DND-41 (cell line): ENCODE data around the gene SOX4.
A peak's percentile ranks its signal among the peaks of the same experiment; 100 is the strongest.

Experiments
- ATAC-seq: fragments of 200-7000 bp; cut with Tn5 transposase; 3 replicates; pipeline ENCODE4 v1.9.1; 2021; ENCODE audit warnings: low read depth; ENCODE audit not compliant: insufficient read depth
- DNase-seq: peaks from one replicate; pipeline ENCODE4 v3.0.0-alpha.2; 2020
- H2AFZ ChIP-seq: 2 replicates; pipeline ENCODE4 v1.6.0; 2012; ENCODE audit warnings: low read depth, low read length
- H3K27ac ChIP-seq: 2 replicates; pipeline ENCODE4 v1.5.1; 2012; ENCODE audit warnings: low read length, inconsistent platforms
- H3K27me3 ChIP-seq: fragments of 200-600 bp; sonication (generic); 2 replicates; pipeline ENCODE4 v1.6.0; 2012; ENCODE audit warnings: low read length, mild to moderate bottlenecking, inconsistent platforms; ENCODE audit not compliant: insufficient read depth, poor library complexity
- H3K36me3 ChIP-seq: 2 replicates; pipeline ENCODE4 v1.5.1; 2012; ENCODE audit warnings: low read length, inconsistent platforms; ENCODE audit not compliant: insufficient read depth
- H3K4me1 ChIP-seq: 2 replicates; pipeline ENCODE4 v1.5.1; 2012; ENCODE audit warnings: mild to moderate bottlenecking, low read length; ENCODE audit not compliant: insufficient read depth
- H3K4me2 ChIP-seq: 2 replicates; pipeline ENCODE4 v1.6.0; 2012; ENCODE audit warnings: mild to moderate bottlenecking, moderate library complexity, low read length, inconsistent platforms; ENCODE audit not compliant: insufficient read depth
- H3K4me3 ChIP-seq, 2 experiments: fragments of 200-600 bp in 1 of 2; shearing (Covaris generic) in 1 of 2; 2 replicates each; pipeline ENCODE4 v1.5.1; 2012 to 2016; ENCODE audit warnings: inconsistent platforms in 2 of 2, low read length in 2 of 2, mild to moderate bottlenecking in 2 of 2, low read depth in 1 of 2, moderate library complexity in 1 of 2
- H3K79me2 ChIP-seq: 2 replicates; pipeline ENCODE4 v1.6.0; 2012; ENCODE audit warnings: low read length, inconsistent platforms; ENCODE audit not compliant: insufficient read depth
- H3K9ac ChIP-seq: 2 replicates; pipeline ENCODE4 v1.6.0; 2012; ENCODE audit warnings: low read depth, mild to moderate bottlenecking, inconsistent platforms, low read length, moderate library complexity
- H3K9me3 ChIP-seq: 2 replicates; pipeline ENCODE4 v1.5.1; 2012; ENCODE audit warnings: low read length, moderate library complexity, mild to moderate bottlenecking, inconsistent platforms; ENCODE audit not compliant: insufficient read depth, severe bottlenecking
- H4K20me1 ChIP-seq: 2 replicates; pipeline ENCODE4 v1.6.0; 2012; ENCODE audit warnings: low read length; ENCODE audit not compliant: insufficient read depth
- EZH2 ChIP-seq: IDR thresholded peaks from 3 replicates; pipeline ENCODE4 v1.6.1; 2012; ENCODE audit warnings: borderline replicate concordance, low read depth, mild to moderate bottlenecking, moderate library complexity, low read length, inconsistent platforms; ENCODE audit not compliant: severe bottlenecking
- TF ChIP-seq, protein P1 (sequence below): IDR thresholded peaks from 2 replicates; pipeline ENCODE4 v1.5.1; 2012; ENCODE audit warnings: borderline replicate concordance, low read length, moderate library complexity, mild to moderate bottlenecking; ENCODE audit not compliant: poor library complexity, severe bottlenecking; ENCODE audit errors: extremely low read depth

Gene SOX4

DNA sequence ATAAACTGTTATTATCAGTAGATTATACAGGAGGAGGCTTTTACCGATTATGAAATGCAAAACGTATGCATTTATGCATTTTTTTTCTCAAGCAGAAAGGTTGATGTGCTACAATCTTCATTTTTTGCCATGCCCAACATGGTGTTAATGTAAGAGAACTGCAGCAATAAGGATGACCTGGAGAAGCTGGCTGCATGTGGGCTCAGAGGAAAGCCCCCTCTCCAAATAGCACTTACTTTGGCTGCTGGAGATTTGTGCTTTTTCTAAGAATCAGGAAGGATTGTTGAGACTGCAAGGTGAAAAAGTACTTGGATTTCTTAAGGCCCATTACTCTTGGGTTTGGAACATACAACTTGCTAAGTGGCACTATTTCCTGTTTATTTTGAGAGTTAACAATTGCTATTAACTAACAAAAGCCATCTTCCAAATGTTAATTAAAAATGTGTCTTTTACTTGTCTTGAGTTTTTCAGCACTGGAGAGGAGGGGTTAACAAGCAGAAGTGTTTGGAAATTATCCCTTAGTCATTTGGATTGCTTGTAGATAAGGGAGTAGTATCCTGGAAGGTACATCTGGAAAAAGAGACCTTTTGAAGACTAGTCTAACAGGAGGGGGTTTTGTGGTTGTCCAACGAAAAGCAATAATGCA is 5.6 kb downstream of the SOX4 start:
- Histone ChIP-seq H4K20me1 (peaks cover 40% of the 10 kb centered on the region), H2AFZ (no peak overlapping the region), H3K27ac (peak overlapping the region; percentile 92), H3K79me2 (peaks cover 87% of the 10 kb centered on the region), H3K9me3 (no peaks in the 10 kb centered on the region), H3K27me3 (no peaks in the 10 kb centered on the region), H3K4me2 (peak overlapping the region; percentile 64), H3K4me3 (peak overlapping the region; percentile 50 to 67; a peak in 3 of 4 replicates), H3K4me1 (peaks cover 65% of the 10 kb centered on the region), H3K9ac (peak overlapping the region; percentile 73), H3K36me3 (peaks cover 69% of the 10 kb centered on the region)
- TF ChIP-seq EZH2, result no peak
- TF ChIP-seq, protein P1, sequence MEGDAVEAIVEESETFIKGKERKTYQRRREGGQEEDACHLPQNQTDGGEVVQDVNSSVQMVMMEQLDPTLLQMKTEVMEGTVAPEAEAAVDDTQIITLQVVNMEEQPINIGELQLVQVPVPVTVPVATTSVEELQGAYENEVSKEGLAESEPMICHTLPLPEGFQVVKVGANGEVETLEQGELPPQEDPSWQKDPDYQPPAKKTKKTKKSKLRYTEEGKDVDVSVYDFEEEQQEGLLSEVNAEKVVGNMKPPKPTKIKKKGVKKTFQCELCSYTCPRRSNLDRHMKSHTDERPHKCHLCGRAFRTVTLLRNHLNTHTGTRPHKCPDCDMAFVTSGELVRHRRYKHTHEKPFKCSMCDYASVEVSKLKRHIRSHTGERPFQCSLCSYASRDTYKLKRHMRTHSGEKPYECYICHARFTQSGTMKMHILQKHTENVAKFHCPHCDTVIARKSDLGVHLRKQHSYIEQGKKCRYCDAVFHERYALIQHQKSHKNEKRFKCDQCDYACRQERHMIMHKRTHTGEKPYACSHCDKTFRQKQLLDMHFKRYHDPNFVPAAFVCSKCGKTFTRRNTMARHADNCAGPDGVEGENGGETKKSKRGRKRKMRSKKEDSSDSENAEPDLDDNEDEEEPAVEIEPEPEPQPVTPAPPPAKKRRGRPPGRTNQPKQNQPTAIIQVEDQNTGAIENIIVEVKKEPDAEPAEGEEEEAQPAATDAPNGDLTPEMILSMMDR, result no peak
- DNase-seq (no peak), ATAC-seq (no peak)

DNA sequence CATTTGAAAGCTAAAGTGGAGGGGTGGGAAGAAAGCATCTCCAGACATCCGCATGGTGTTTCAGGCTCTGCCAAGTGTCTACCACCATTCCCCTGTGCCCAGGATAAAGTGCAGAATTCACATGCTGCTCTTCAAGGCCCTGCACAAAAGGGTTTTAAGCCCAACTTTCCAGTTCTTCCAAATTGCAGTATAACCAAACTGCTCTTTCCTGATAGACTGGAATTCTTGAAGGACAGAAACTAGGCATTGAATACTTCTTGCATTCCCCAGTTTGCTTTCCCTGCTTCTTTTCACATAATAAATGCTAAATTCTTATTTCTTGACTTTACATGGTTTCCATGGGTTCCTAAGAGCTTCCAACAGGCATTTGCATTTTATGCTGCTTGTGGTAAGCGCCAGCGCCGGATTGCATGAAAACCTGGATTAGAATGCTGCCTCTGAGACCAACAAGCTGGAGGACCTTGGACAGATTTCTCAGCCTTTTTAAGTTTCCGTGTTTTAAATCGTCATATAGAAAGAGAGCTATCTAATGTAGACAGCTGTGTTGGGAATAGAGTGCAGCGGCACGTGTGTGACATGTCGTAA is 7.9 kb downstream of the SOX4 start:
- no peak for DNase-seq
- Histone ChIP-seq H4K20me1 (peaks cover 20% of the 10 kb centered on the region), H3K9ac (peak overlapping the region; percentile 5; the same call in 1 of the 2 replicates), H3K4me2 (peak overlapping the region; percentile 64), H3K79me2 (peaks cover 73% of the 10 kb centered on the region), H3K4me1 (peaks cover 79% of the 10 kb centered on the region), H3K36me3 (peaks cover 49% of the 10 kb centered on the region), H2AFZ (no peak overlapping the region), H3K27me3 (no peaks in the 10 kb centered on the region), H3K27ac (peak overlapping the region; percentile 97), H3K9me3 (no peaks in the 10 kb centered on the region), H3K4me3 (no peak overlapping the region)
- no peak for ATAC-seq
- no peak for TF ChIP-seq EZH2
- TF ChIP-seq, protein P1, result no peak

DNA sequence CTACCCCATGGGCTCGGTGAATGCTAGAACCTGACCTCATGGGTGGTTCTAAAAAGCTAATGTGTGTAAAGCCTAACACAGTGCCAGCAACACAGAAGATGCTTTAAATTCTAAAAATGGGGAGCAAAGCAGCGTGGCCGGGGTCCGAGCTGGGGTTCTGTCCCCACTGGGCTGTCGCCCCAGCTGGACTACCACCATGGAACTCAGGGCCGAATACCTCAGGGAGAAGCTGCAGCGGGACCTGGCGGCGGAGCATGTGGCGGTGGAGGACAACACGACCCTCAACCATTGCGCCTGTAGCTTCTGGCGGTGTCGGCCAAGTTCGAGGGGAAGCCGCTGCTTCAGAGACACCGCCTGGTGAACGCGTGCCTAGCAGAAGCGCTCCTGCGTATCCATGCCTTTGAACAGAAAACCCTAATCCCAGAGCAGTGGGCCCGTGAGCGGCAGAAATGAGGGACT is 8.4 kb downstream of the SOX4 start:
- H4K20me1 ChIP-seq, result peaks cover 18% of the 10 kb centered on the region; the same call in 1 of the 2 replicates
- TF ChIP-seq, protein P1, result peak; percentile 26
- no peak for TF ChIP-seq EZH2
- H3K4me1 ChIP-seq, result peaks cover 79% of the 10 kb centered on the region
- DNase-seq, result peak; percentile 48
- peak overlapping the region; percentile 97 for H3K27ac ChIP-seq
- peaks cover 68% of the 10 kb centered on the region for H3K79me2 ChIP-seq
- no peaks in the 10 kb centered on the region for H3K27me3 ChIP-seq
- peaks cover 47% of the 10 kb centered on the region for H3K36me3 ChIP-seq
- H3K9me3 ChIP-seq, result no peaks in the 10 kb centered on the region
- peak overlapping the region; percentile 64 for H3K4me2 ChIP-seq
- H3K9ac ChIP-seq, result peak overlapping the region; percentile 57
- H3K4me3 ChIP-seq, result peak overlapping the region in 1 of 2 experiments; percentile 21; a peak in 1 of 4 replicates
- peak; percentile 6; the same call in 2 of the 3 replicates for ATAC-seq
- no peak overlapping the region for H2AFZ ChIP-seq
